Esophagus muscularis mucosa (tissue), 4 donors: Measurements from ENCODE around the gene XYLT2. TPM values are rescaled to one million over a fixed set of nuclear protein-coding genes. Genes with fewer than 3 reads are reported as not detected.

Experiments used
- DNase-seq: peaks from one replicate; pipeline ENCODE4 v3.0.0-alpha.2; 2017; ENCODE audit errors: extremely low spot score
- H3K27ac ChIP-seq, 4 donors: fragments of 200-600 bp; sonication (generic); replicated peaks in 1 of 4; 1 replicate in 3 of 4; 2 replicates in 1 of 4; pipeline ENCODE4 v1.5.1; 2016 to 2019; ENCODE audit warnings: mild to moderate bottlenecking in 1 of 4
- H3K27me3 ChIP-seq, 4 donors: fragments of 200-600 bp; sonication (generic); one replicate each; pipeline versions ENCODE4 v1.5.1 to v1.6.0; 2016 to 2019
- H3K36me3 ChIP-seq, 4 donors: fragments of 200-600 bp; sonication (generic); one replicate each; pipeline ENCODE4 v1.5.1; 2016 to 2019
- H3K4me1 ChIP-seq, 4 donors: fragments of 200-600 bp; sonication (generic); one replicate each; pipeline ENCODE4 v1.5.1; 2016 to 2019
- H3K4me3 ChIP-seq, 4 donors: fragments of 200-600 bp; sonication (generic); 1 replicate in 2 of 4; 2 replicates in 2 of 4; pipeline ENCODE4 v1.5.1; 2016 to 2019; ENCODE audit warnings: mild to moderate bottlenecking in 4 of 4, moderate library complexity in 1 of 4
- H3K9me3 ChIP-seq, 4 donors: fragments of 200-600 bp; sonication (generic); 1 replicate in 3 of 4; 2 replicates in 1 of 4; pipeline ENCODE4 v1.5.1; 2016 to 2019
- CTCF ChIP-seq, 3 experiments: fragments of 200-600 bp in 2 of 3; fragments of 450-650 bp in 1 of 3; sonication (generic) in 2 of 3; IDR thresholded peaks; one replicate each; pipeline ENCODE4 v1.5.1; 2017 to 2019; ENCODE audit warnings: antibody characterized with exemption in 3 of 3, mild to moderate bottlenecking in 2 of 3, moderate library complexity in 1 of 3
- EP300 ChIP-seq: sonication (generic); formaldehyde crosslinking; IDR thresholded peaks from one replicate; pipeline ENCODE4 v1.6.1; 2017; ENCODE audit warnings: antibody characterized with exemption
- POLR2A ChIP-seq: fragments of 450-650 bp; IDR thresholded peaks from one replicate; pipeline ENCODE4 v1.6.1; 2017; ENCODE audit warnings: antibody characterized with exemption, moderate library complexity, mild to moderate bottlenecking, low read depth
- POLR2AphosphoS5 ChIP-seq, 2 donors: sonication (generic); formaldehyde crosslinking; IDR thresholded peaks; one replicate each; pipeline ENCODE4 v1.6.1; 2017; ENCODE audit warnings: antibody characterized with exemption in 2 of 2
- WGBS: methylation state at CpG from one replicate; pipeline ENCODE4 v1.1.5; 2018; 5-methylcytosine and 5-hydroxymethylcytosine counted together
- intact Hi-C: fragments of 100-400 bp; cut with DNase I; formaldehyde crosslinking; loops from one replicate; pipeline ENCODE4 v1.15.1; 2023
- total RNA-seq, 4 donors: library from RNA; depleted of rRNA; stranded (reverse); fragments of >200 nt; gene quantifications; one replicate each; pipeline versions ENCODE4 v1.1.0 to v1.2.1, GENCODE V29; 2016

The XYLT2 gene
- total RNA-seq, 4 donors from 2014 or later = 12.8 to 29.8 (median 26.0) TPM

GRCh38 chr17:50381920-50382319 is 36.0 kb downstream of the XYLT2 start:
- intact Hi-C loops = no loop called here
- TF ChIP-seq CTCF (IDR thresholded peaks at IDR 0.05) = no peak
- no peak for TF ChIP-seq EP300
- TF ChIP-seq POLR2AphosphoS5 (IDR thresholded peaks at IDR 0.05) = no peak
- no peak for TF ChIP-seq POLR2A
- no peaks in the 10 kb centered on the region for H3K9me3 ChIP-seq
- no peaks in the 10 kb centered on the region for H3K27me3 ChIP-seq
- H3K27ac ChIP-seq = no peak overlapping the region
- WGBS = 47% methylated on average over 3 of the region's 3 CpGs
- peaks cover 54 to 71% (median 69%) of the 10 kb centered on the region in 4 donors for H3K36me3 ChIP-seq
- no peak for DNase-seq
- no peaks in the 10 kb centered on the region for H3K4me1 ChIP-seq
- H3K4me3 ChIP-seq = no peak overlapping the region

GRCh38 chr17:50382931-50383330 is 37.0 kb downstream of the XYLT2 start:
- intact Hi-C loops = no loop called here
- H3K4me3 ChIP-seq = no peak overlapping the region
- DNase-seq = no peak
- no peaks in the 10 kb centered on the region for H3K9me3 ChIP-seq
- no peaks in the 10 kb centered on the region for H3K4me1 ChIP-seq
- no peak for TF ChIP-seq POLR2AphosphoS5 (IDR thresholded peaks at IDR 0.05)
- no peak for TF ChIP-seq CTCF (IDR thresholded peaks at IDR 0.05)
- TF ChIP-seq POLR2A = no peak
- TF ChIP-seq EP300 = no peak
- no peaks in the 10 kb centered on the region for H3K27me3 ChIP-seq
- H3K27ac ChIP-seq = no peak overlapping the region
- WGBS = 89% methylated on average over 12 of the region's 12 CpGs
- H3K36me3 ChIP-seq = peaks cover 64 to 81% (median 79%) of the 10 kb centered on the region in 4 donors

GRCh38 chr17:50386510-50386909 is 40.6 kb downstream of the XYLT2 start:
- no peak for DNase-seq
- no peaks in the 10 kb centered on the region for H3K9me3 ChIP-seq
- WGBS = 100% methylated on average over 1 of the region's 3 CpGs
- intact Hi-C loops = no loop called here
- H3K4me1 ChIP-seq = no peaks in the 10 kb centered on the region
- H3K27ac ChIP-seq = no peak overlapping the region
- H3K27me3 ChIP-seq = no peaks in the 10 kb centered on the region
- no peak for TF ChIP-seq EP300
- TF ChIP-seq POLR2A = no peak
- TF ChIP-seq POLR2AphosphoS5 (IDR thresholded peaks at IDR 0.05) = no peak
- TF ChIP-seq CTCF (IDR thresholded peaks at IDR 0.05) = no peak
- no peak overlapping the region for H3K4me3 ChIP-seq
- H3K36me3 ChIP-seq = peaks cover 89 to 100% (median 99%) of the 10 kb centered on the region in 4 donors

DNA sequence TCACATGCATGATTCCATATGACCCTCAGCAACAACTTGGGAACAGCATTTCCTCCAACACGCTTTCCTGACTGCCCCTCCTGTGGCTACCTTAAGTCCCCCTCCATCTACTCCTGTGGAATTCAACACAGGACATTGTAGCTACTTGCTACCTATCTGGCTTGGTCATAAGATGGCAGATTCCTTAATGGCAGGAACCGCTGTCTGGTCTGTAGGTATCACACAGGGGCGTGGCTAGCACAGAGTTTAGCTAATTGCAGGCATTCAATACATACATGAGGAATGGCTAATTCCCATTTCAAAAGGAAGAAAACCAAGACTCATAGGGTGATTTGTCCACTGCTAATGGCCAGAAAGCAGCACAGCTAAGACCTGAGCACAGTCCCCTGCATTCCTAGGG is 42.8 kb downstream of the XYLT2 start:
- intact Hi-C loops = no loop called here
- no peaks in the 10 kb centered on the region for H3K9me3 ChIP-seq
- H3K4me1 ChIP-seq = peaks cover 0 to 4% (median 0%) of the 10 kb centered on the region in 4 donors
- WGBS = 93% methylated on average over 3 of the region's 3 CpGs
- H3K36me3 ChIP-seq = peaks cover 90 to 100% (median 99%) of the 10 kb centered on the region in 4 donors
- no peak for DNase-seq
- H3K27me3 ChIP-seq = no peaks in the 10 kb centered on the region
- H3K4me3 ChIP-seq = no peak overlapping the region
- H3K27ac ChIP-seq = no peak overlapping the region
- TF ChIP-seq POLR2AphosphoS5 (IDR thresholded peaks at IDR 0.05) (no peak), EP300 (no peak), POLR2A (no peak), CTCF (IDR thresholded peaks at IDR 0.05) (no peak)

- intact Hi-C loops = no loop called here
- Histone ChIP-seq H3K27me3 (no peaks in the 10 kb centered on the region), H3K36me3 (peaks cover 90 to 100% (median 99%) of the 10 kb centered on the region in 4 donors), H3K27ac (no peak overlapping the region), H3K4me1 (peaks cover 0 to 5% (median 2%) of the 10 kb centered on the region in 4 donors), H3K4me3 (no peak overlapping the region), H3K9me3 (no peaks in the 10 kb centered on the region)
- no peak for DNase-seq
- 94% methylated on average over 6 of the region's 6 CpGs for whole genome bisulfite sequencing
- TF ChIP-seq POLR2A (no peak), POLR2AphosphoS5 (IDR thresholded peaks at IDR 0.05) (no peak), CTCF (IDR thresholded peaks at IDR 0.05) (no peak), EP300 (no peak)
These were observed 43.6 kb downstream of the XYLT2 start for GRCh38 chr17:50389534-50389933.
